KMS-11 (cell line): ENCODE data around the gene SASH1.

Experiments used
- H2AFZ ChIP-seq: fragments of 200-600 bp; sonication (generic); 2 replicates; pipeline ENCODE4 v1.6.1; 2016; ENCODE audit warnings: antibody characterized with exemption, mixed run types, low read depth
- H3K27ac ChIP-seq: fragments of 200-600 bp; sonication (generic); 2 replicates; pipeline ENCODE4 v1.6.1; 2016; ENCODE audit warnings: mild to moderate bottlenecking, mixed run types
- H3K27me3 ChIP-seq: fragments of 200-600 bp; sonication (generic); 2 replicates; pipeline ENCODE4 v1.6.1; 2017; ENCODE audit warnings: mild to moderate bottlenecking, low read depth, mixed run types, moderate library complexity; ENCODE audit not compliant: insufficient read depth
- H3K36me3 ChIP-seq: fragments of 200-600 bp; sonication (generic); 2 replicates; pipeline ENCODE4 v1.6.1; 2017; ENCODE audit warnings: mild to moderate bottlenecking, mixed run types; ENCODE audit not compliant: insufficient read depth
- H3K4me1 ChIP-seq: fragments of 200-600 bp; sonication (generic); 2 replicates; pipeline ENCODE4 v1.6.1; 2016; ENCODE audit warnings: mild to moderate bottlenecking, low read depth, mixed run types; ENCODE audit not compliant: poor library complexity, severe bottlenecking
- H3K4me2 ChIP-seq: fragments of 200-600 bp; sonication (generic); 2 replicates; pipeline ENCODE4 v1.7.0; 2016; ENCODE audit warnings: mild to moderate bottlenecking, mixed run types
- H3K4me3 ChIP-seq: fragments of 200-600 bp; sonication (generic); IDR thresholded peaks from 2 replicates; pipeline ENCODE4 v1.6.1; 2017; ENCODE audit warnings: low read depth, low read length, mixed read lengths; ENCODE audit not compliant: insufficient read depth
- H3K79me2 ChIP-seq: fragments of 200-600 bp; sonication (generic); 2 replicates; pipeline ENCODE4 v1.6.1; 2016; ENCODE audit warnings: low read depth, mixed run types; ENCODE audit not compliant: insufficient read depth
- H3K9ac ChIP-seq: fragments of 200-600 bp; sonication (generic); 2 replicates; pipeline ENCODE4 v1.6.1; 2016; ENCODE audit warnings: mild to moderate bottlenecking, mixed run types
- H4K20me1 ChIP-seq: fragments of 200-600 bp; sonication (generic); 2 replicates; pipeline ENCODE4 v1.6.1; 2016; ENCODE audit warnings: mild to moderate bottlenecking, mixed run types; ENCODE audit not compliant: insufficient read depth
- CTCF ChIP-seq: fragments of 200-600 bp; sonication (generic); conservative IDR thresholded peaks from 2 replicates; pipeline ENCODE4 v1.6.1; 2017; ENCODE audit warnings: low read depth, mild to moderate bottlenecking, antibody characterized with exemption, low read length, moderate library complexity, mixed read lengths

Gene SASH1

GRCh38 chr6:148404456-148405054, 61.9 kb downstream of the SASH1 start:
- no peaks in the 10 kb centered on the region for H3K79me2 ChIP-seq
- H3K27ac ChIP-seq: no peak overlapping the region
- H3K4me3 ChIP-seq: no peak overlapping the region
- no peak overlapping the region for H2AFZ ChIP-seq
- no peaks in the 10 kb centered on the region for H4K20me1 ChIP-seq
- H3K9ac ChIP-seq: no peak overlapping the region
- H3K4me2 ChIP-seq: no peak overlapping the region
- H3K27me3 ChIP-seq: no peaks in the 10 kb centered on the region
- TF ChIP-seq CTCF: no peak
- no peaks in the 10 kb centered on the region for H3K36me3 ChIP-seq
- no peaks in the 10 kb centered on the region for H3K4me1 ChIP-seq

GRCh38 chr6:148405894-148406293, 63.3 kb downstream of the SASH1 start:
- no peaks in the 10 kb centered on the region for H3K36me3 ChIP-seq
- no peaks in the 10 kb centered on the region for H3K4me1 ChIP-seq
- no peaks in the 10 kb centered on the region for H4K20me1 ChIP-seq
- H3K79me2 ChIP-seq: no peaks in the 10 kb centered on the region
- no peak overlapping the region for H3K4me3 ChIP-seq
- H2AFZ ChIP-seq: no peak overlapping the region
- no peak overlapping the region for H3K27ac ChIP-seq
- H3K27me3 ChIP-seq: no peaks in the 10 kb centered on the region
- no peak overlapping the region for H3K4me2 ChIP-seq
- no peak for TF ChIP-seq CTCF
- no peak overlapping the region for H3K9ac ChIP-seq

GRCh38 chr6:148406579-148407371, 64.1 kb downstream of the SASH1 start:
- Histone ChIP-seq H3K4me3 (no peak overlapping the region), H2AFZ (no peak overlapping the region), H3K27ac (no peak overlapping the region), H3K4me1 (no peaks in the 10 kb centered on the region), H3K4me2 (no peak overlapping the region), H3K9ac (no peak overlapping the region), H3K27me3 (no peaks in the 10 kb centered on the region), H3K79me2 (no peaks in the 10 kb centered on the region), H3K36me3 (no peaks in the 10 kb centered on the region), H4K20me1 (no peaks in the 10 kb centered on the region)
- TF ChIP-seq CTCF: no peak

- Histone ChIP-seq H3K4me1 (no peaks in the 10 kb centered on the region), H3K4me3 (no peak overlapping the region), H3K9ac (no peak overlapping the region), H4K20me1 (no peaks in the 10 kb centered on the region), H3K27me3 (no peaks in the 10 kb centered on the region), H2AFZ (no peak overlapping the region), H3K4me2 (no peak overlapping the region), H3K27ac (no peak overlapping the region), H3K36me3 (no peaks in the 10 kb centered on the region), H3K79me2 (no peaks in the 10 kb centered on the region)
- TF ChIP-seq CTCF: no peak
Observed at GRCh38 chr6:148407372-148407771, 64.7 kb downstream of the SASH1 start.
